GDM1 (cell line): ENCODE results near the gene RAB3GAP2.
"Not testable (repeated sequence)": the region's sequence is repeated elsewhere in the genome, so short reads cannot be mapped to it uniquely, and the experiment has no call there.

Experiments used
- DNase-seq: peaks from one replicate; lab custom pipeline; 2025; lab: John Stamatoyannopoulos, UW

The RAB3GAP2 gene

GRCh38 chr1:220198186-220199005, 73.9 kb downstream of the RAB3GAP2 start:
- no peak for DNase-seq

GRCh38 chr1:220195701-220196100, 76.6 kb downstream of the RAB3GAP2 start:
- no peak for DNase-seq

GRCh38 chr1:220189750-220190347, 82.4 kb downstream of the RAB3GAP2 start:
- no peak for DNase-seq

GRCh38 chr1:220188538-220188937, 83.7 kb downstream of the RAB3GAP2 start:
- DNase-seq = no peak

- DNase-seq = no peak
Observed at GRCh38 chr1:220186752-220187151, 85.5 kb downstream of the RAB3GAP2 start.

- no peak for DNase-seq
Observed at GRCh38 chr1:220184506-220184905, 87.7 kb downstream of the RAB3GAP2 start.

GRCh38 chr1:220182656-220183055, 89.6 kb downstream of the RAB3GAP2 start:
- no peak for DNase-seq

GRCh38 chr1:220182111-220182510, 90.1 kb downstream of the RAB3GAP2 start:
- no peak for DNase-seq

GRCh38 chr1:220176540-220176939, 95.7 kb downstream of the RAB3GAP2 start:
- no peak for DNase-seq

GRCh38 chr1:220170836-220171526, 101.3 kb downstream of the RAB3GAP2 start:
- no peak for DNase-seq

- not testable (repeated sequence) for DNase-seq
Observed at GRCh38 chr1:220169887-220170286, 102.4 kb downstream of the RAB3GAP2 start.

GRCh38 chr1:220166853-220167252, 105.4 kb downstream of the RAB3GAP2 start:
- no peak for DNase-seq

- DNase-seq = no peak
Observed at GRCh38 chr1:220164517-220164916, 107.7 kb downstream of the RAB3GAP2 start.

- no peak for DNase-seq
Observed at GRCh38 chr1:220164116-220164515, 108.1 kb downstream of the RAB3GAP2 start.

- no peak for DNase-seq
Observed at GRCh38 chr1:220160027-220160426, 112.2 kb downstream of the RAB3GAP2 start.

- no peak for DNase-seq
Observed at GRCh38 chr1:220159041-220159440, 113.2 kb downstream of the RAB3GAP2 start.

GRCh38 chr1:220158530-220158929, 113.7 kb downstream of the RAB3GAP2 start:
- not testable (repeated sequence) for DNase-seq

- DNase-seq = no peak
Observed at GRCh38 chr1:220157738-220158137, 114.5 kb downstream of the RAB3GAP2 start.

- DNase-seq = no peak
Observed at GRCh38 chr1:220156620-220157146, 115.6 kb downstream of the RAB3GAP2 start.

GRCh38 chr1:220153147-220153546, 119.1 kb downstream of the RAB3GAP2 start:
- DNase-seq = no peak

GRCh38 chr1:220151454-220151853, 120.8 kb downstream of the RAB3GAP2 start:
- DNase-seq = no peak

- DNase-seq = no peak
Observed at GRCh38 chr1:220149742-220150141, 122.5 kb downstream of the RAB3GAP2 start.

- DNase-seq = no peak
Observed at GRCh38 chr1:220144051-220144450, 128.2 kb downstream of the RAB3GAP2 start.
